Measurements from ENCODE around the gene MKNK2. TPM values are rescaled to one million over a fixed set of nuclear protein-coding genes. Genes with fewer than 3 reads are reported as not detected.

MKNK2 gene
- total and polyA plus RNA-seq, 2 donors (not counting 1 experiment from before 2014, with no cell fraction given) = 440 to 777 TPM

- H3K4me2 ChIP-seq (replicated peaks; ENCODE audit: low read depth, low read length, poor library complexity, severe bottlenecking) = peak within 1 kb of the TSS; percentile 99
- peaks cover 34 to 49% of the 10 kb centered on the region in 2 donors for H3K4me1 ChIP-seq (ENCODE audit: control insufficient read depth in 2 of 2, insufficient read depth in 2 of 2, low read length in 2 of 2)
- H3K36me3 ChIP-seq (replicated peaks in 1 of 2; ENCODE audit: control extremely low read depth in 1 of 2, control insufficient read depth in 1 of 2, extremely low read depth in 1 of 2, insufficient read depth in 2 of 2, low read length in 1 of 2) = peaks cover 0 to 32% of the 10 kb centered on the region in 2 experiments
- ATAC-seq (ENCODE audit: low read depth) (peak; percentile 78), DNase-seq (peak; percentile 99)
- peaks cover 31% of the 10 kb centered on the region for H4K20me1 ChIP-seq (ENCODE audit: control insufficient read depth, insufficient read depth, low read length, poor library complexity, severe bottlenecking)
- H3K79me2 ChIP-seq (ENCODE audit: control insufficient read depth, insufficient read depth, low read length) = peaks cover 77% of the 10 kb centered on the region
- peak within 1 kb of the TSS; percentile 86 for H3K9ac ChIP-seq (ENCODE audit: low read length)
- ChIA-PET CTCF (interaction anchor here (0.5 to 7.4 kb wide), 8 partner anchors 12 to 232 kb away, joined by 3 to 96 read pairs (median 4); partner anchors contain the start of gene AP3D1), POLR2A (interaction anchor here (1.0 to 6.7 kb wide), 5 partner anchors 12 to 80 kb away, joined by 4 to 114 read pairs (median 24); partner anchors contain the start of genes AP3D1 and MKNK2)
- peaks cover 37% of the 10 kb centered on the region for H3K4me1 Mint-ChIP-seq
- H3K27ac ChIP-seq (ENCODE audit: low read length in 2 of 2) = peak within 1 kb of the TSS; percentile 81 to 95
- H3K4me3 Mint-ChIP-seq = peak within 1 kb of the TSS; percentile 99
- WGBS (ENCODE audit: insufficient coverage) = under 1% methylated on average over 70 of the region's 70 CpGs
- H3K27ac Mint-ChIP-seq = peak within 1 kb of the TSS; percentile 97
- H3K9me3 ChIP-seq (ENCODE audit: control extremely low read depth in 1 of 3, control insufficient read depth in 2 of 3, insufficient read depth in 1 of 3, low read length in 2 of 3) = peaks cover 0 to 5% (median 0%) of the 10 kb centered on the region in 3 donors
- no peaks in the 10 kb centered on the region for H3K27me3 ChIP-seq (replicated peaks in 1 of 4; ENCODE audit: control extremely low read depth in 1 of 4, control insufficient read depth in 3 of 4, insufficient read depth in 4 of 4, low read length in 3 of 4)
- H3K9me3 Mint-ChIP-seq (ENCODE audit: insufficient read depth) = no peaks in the 10 kb centered on the region
- no peaks in the 10 kb centered on the region for H3K27me3 Mint-ChIP-seq
- peak within 1 kb of the TSS; percentile 79 for H2AFZ ChIP-seq (ENCODE audit: insufficient read depth, low read depth, low read length, poor library complexity, severe bottlenecking)
- peak within 1 kb of the TSS; percentile 75 to 89 (median 83) for H3K4me3 ChIP-seq (ENCODE audit: control extremely low read depth in 1 of 5, extremely low read depth in 1 of 5, insufficient read depth in 1 of 5, low read depth in 2 of 5, low read length in 4 of 5)
- TF ChIP-seq CTCF (IDR thresholded peaks at IDR 0.05) (peak; percentile 54), EZH2 (IDR thresholded peaks at IDR 0.05; ENCODE audit: borderline replicate concordance, insufficient read depth, low read depth, low read length, poor library complexity, severe bottlenecking) (no peak)
- intact Hi-C loops (cut with micrococcal nuclease) = loop anchor here (1.0 to 10.0 kb wide), 9 partner anchors 9 to 232 kb away; partner anchors contain the start of genes ADAT3, AP3D1, MKNK2 and SCAMP4
Observed at GRCh38 chr19:2096480-2097202, 45.6 kb upstream of the MKNK2 start, which contains the start of gene IZUMO4. IZUMO4 (plus strand) TSS chr19:2096915; CDS start chr19:2096946, 31 bp downstream.

All from B cell (primary cell).